ENCODE data around the gene GMEB2.

- TF ChIP-seq CTCF (IDR thresholded peaks at IDR 0.05) (no peak), POLR2A (IDR thresholded peaks at IDR 0.05) (no peak)
Measured at GRCh38 chr20:63588641-63589041, 38.3 kb downstream of the GMEB2 start.
